Measurements from ENCODE around the gene GUCD1. TPM values are rescaled to one million over a fixed set of nuclear protein-coding genes. Genes with fewer than 3 reads are reported as not detected.

The GUCD1 gene
- total RNA-seq, 1 experiment from 2014 or later, result 87.4 TPM

DNA sequence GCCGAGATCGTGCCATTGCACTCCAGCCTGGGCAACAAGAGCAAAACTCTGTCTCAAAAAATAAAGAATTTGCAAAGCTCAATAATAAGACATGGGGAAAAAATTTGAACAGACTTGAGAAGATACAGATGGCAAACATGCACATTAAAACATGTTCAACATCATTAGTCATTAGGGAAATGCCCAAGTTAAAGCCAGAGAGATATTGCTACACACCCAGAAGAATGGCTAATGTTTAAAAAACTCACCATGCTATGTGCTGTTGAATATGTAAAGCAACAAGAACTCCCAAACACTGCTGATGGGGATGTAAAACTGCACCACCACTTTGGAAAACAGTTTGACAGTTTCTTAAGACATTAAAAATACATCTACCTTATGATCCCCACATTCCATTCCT, 25.3 kb upstream of the GUCD1 start:
- no peak overlapping the region for H3K56ac ChIP-seq (ENCODE audit: insufficient read length, low read depth, low read length)
- H3K79me1 ChIP-seq (ENCODE audit: insufficient read depth, low read depth, low read length, poor library complexity, severe bottlenecking), result no peaks in the 10 kb centered on the region
- no peak for DNase-seq
- TF ChIP-seq, protein P1, sequence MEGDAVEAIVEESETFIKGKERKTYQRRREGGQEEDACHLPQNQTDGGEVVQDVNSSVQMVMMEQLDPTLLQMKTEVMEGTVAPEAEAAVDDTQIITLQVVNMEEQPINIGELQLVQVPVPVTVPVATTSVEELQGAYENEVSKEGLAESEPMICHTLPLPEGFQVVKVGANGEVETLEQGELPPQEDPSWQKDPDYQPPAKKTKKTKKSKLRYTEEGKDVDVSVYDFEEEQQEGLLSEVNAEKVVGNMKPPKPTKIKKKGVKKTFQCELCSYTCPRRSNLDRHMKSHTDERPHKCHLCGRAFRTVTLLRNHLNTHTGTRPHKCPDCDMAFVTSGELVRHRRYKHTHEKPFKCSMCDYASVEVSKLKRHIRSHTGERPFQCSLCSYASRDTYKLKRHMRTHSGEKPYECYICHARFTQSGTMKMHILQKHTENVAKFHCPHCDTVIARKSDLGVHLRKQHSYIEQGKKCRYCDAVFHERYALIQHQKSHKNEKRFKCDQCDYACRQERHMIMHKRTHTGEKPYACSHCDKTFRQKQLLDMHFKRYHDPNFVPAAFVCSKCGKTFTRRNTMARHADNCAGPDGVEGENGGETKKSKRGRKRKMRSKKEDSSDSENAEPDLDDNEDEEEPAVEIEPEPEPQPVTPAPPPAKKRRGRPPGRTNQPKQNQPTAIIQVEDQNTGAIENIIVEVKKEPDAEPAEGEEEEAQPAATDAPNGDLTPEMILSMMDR (conservative IDR thresholded peaks at IDR 0.05), result no peak
- no peak overlapping the region for H3K9ac ChIP-seq (ENCODE audit: extremely low read depth, insufficient read length, low read length)
- H2AK5ac ChIP-seq (ENCODE audit: insufficient read length, low read length), result no peak overlapping the region
- no peaks in the 10 kb centered on the region for H3K9me3 Mint-ChIP-seq
- H3T11ph ChIP-seq (ENCODE audit: low read length), result no peak overlapping the region
- no peak overlapping the region for H4K5ac ChIP-seq (ENCODE audit: insufficient read length, low read depth, low read length)
- H4K91ac ChIP-seq (ENCODE audit: insufficient read length, low read depth, low read length), result no peak overlapping the region
- H4K8ac ChIP-seq (replicated peaks; ENCODE audit: insufficient read length, low read depth, low read length), result no peak overlapping the region
- H3K9me3 ChIP-seq (ENCODE audit: control insufficient read depth, low read depth, low read length), result no peaks in the 10 kb centered on the region
- H2BK12ac ChIP-seq (ENCODE audit: insufficient read length, low read depth, low read length), result no peak overlapping the region
- H4K20me1 ChIP-seq (ENCODE audit: control insufficient read depth, insufficient read depth, insufficient read length), result no peaks in the 10 kb centered on the region
- no peak overlapping the region for H2BK15ac ChIP-seq (ENCODE audit: low read depth, low read length)
- H3K18ac ChIP-seq (ENCODE audit: insufficient read length, low read depth, low read length), result no peak overlapping the region
- no peak overlapping the region for H3K23ac ChIP-seq (ENCODE audit: insufficient read length, low read depth, low read length)
- no peak overlapping the region for H3K27ac ChIP-seq (ENCODE audit: insufficient read length, low read depth, low read length)
- no peak overlapping the region for H2BK120ac ChIP-seq (ENCODE audit: low read depth, low read length, poor library complexity, severe bottlenecking)
- no peak overlapping the region for H2BK5ac ChIP-seq (ENCODE audit: insufficient read length, low read length)
- H3K14ac ChIP-seq (ENCODE audit: insufficient read depth, low read length), result no peak overlapping the region
- peaks cover 0 to 2% of the 10 kb centered on the region in 2 experiments; a peak in 1 of 4 replicates for H3K4me1 Mint-ChIP-seq
- H3K4ac ChIP-seq (ENCODE audit: low read depth, low read length), result no peak overlapping the region
- no peaks in the 10 kb centered on the region for H3K4me1 ChIP-seq (ENCODE audit: insufficient read depth, low read length)
- H2BK20ac ChIP-seq (ENCODE audit: low read depth, low read length, poor library complexity, severe bottlenecking), result no peak overlapping the region
- no peaks in the 10 kb centered on the region for H3K23me2 ChIP-seq (ENCODE audit: insufficient read length, low read depth, low read length, poor library complexity, severe bottlenecking)
- H3K27ac Mint-ChIP-seq, result no peak overlapping the region
- H3K4me3 Mint-ChIP-seq, result no peak overlapping the region
- H2AFZ ChIP-seq (ENCODE audit: low read length), result no peak overlapping the region
- H3K27me3 Mint-ChIP-seq (ENCODE audit: low read depth), result no peaks in the 10 kb centered on the region; the same call in 1 of the 2 replicates
- no peak overlapping the region for H3K4me2 ChIP-seq (ENCODE audit: insufficient read depth, insufficient read length, low read length)
- peaks cover 0 to 9% (median 6%) of the 10 kb centered on the region in 3 experiments; a peak in 3 of 7 replicates for H3K36me3 Mint-ChIP-seq (ENCODE audit: insufficient read depth in 1 of 3, low read depth in 3 of 3)
- WGBS (ENCODE audit: extremely low coverage, insufficient read length, low lambda C conversion rate), result no CpG with 5 or more reads among the region's 2 CpGs
- H3K27me3 ChIP-seq (ENCODE audit: insufficient read depth, low read length), result no peaks in the 10 kb centered on the region
- no peaks in the 10 kb centered on the region for H3K79me2 ChIP-seq (ENCODE audit: insufficient read depth, low read length)
